Trophoblast cell (in vitro differentiated cells and primary cell): ENCODE measurements around the gene PLCG2.

Experiments used
- DNase-seq, 2 donors: peaks; one replicate each; pipeline ENCODE4 v3.0.0-alpha.2; 2016
- H2AFZ ChIP-seq: 2 replicates; pipeline ENCODE4 v1.6.1; 2013; ENCODE audit warnings: low read length, moderate library complexity, mild to moderate bottlenecking; ENCODE audit not compliant: insufficient read depth, poor library complexity
- H2AK5ac ChIP-seq: 2 replicates; pipeline ENCODE4 v1.6.1; 2013; ENCODE audit warnings: mild to moderate bottlenecking, low read length
- H2BK120ac ChIP-seq: 2 replicates; pipeline ENCODE4 v1.6.1; 2013; ENCODE audit warnings: low read length, mild to moderate bottlenecking, moderate library complexity; ENCODE audit not compliant: insufficient read depth, poor library complexity
- H2BK12ac ChIP-seq: 2 replicates; pipeline ENCODE4 v1.6.1; 2013; ENCODE audit warnings: mild to moderate bottlenecking, low read length, moderate library complexity
- H2BK5ac ChIP-seq: 2 replicates; pipeline ENCODE4 v1.6.1; 2013; ENCODE audit warnings: low read length, low read depth, moderate library complexity, mild to moderate bottlenecking; ENCODE audit not compliant: poor library complexity
- H3K14ac ChIP-seq: 2 replicates; pipeline ENCODE4 v1.6.1; 2013; ENCODE audit warnings: mild to moderate bottlenecking, low read length
- H3K18ac ChIP-seq: 2 replicates; pipeline ENCODE4 v1.6.1; 2013; ENCODE audit warnings: mild to moderate bottlenecking, low read length
- H3K23ac ChIP-seq: 2 replicates; pipeline ENCODE4 v1.6.1; 2013; ENCODE audit warnings: low read length
- H3K27ac ChIP-seq: 2 replicates; pipeline ENCODE4 v1.5.1; 2013; ENCODE audit warnings: low read depth, mild to moderate bottlenecking, inconsistent platforms, low read length, moderate library complexity
- H3K27me3 ChIP-seq: 2 replicates; pipeline ENCODE4 v1.6.1; 2013; ENCODE audit warnings: inconsistent platforms, mild to moderate bottlenecking, low read length, moderate library complexity; ENCODE audit not compliant: insufficient read depth
- H3K36me3 ChIP-seq, 2 experiments: 1 replicate in 1 of 2; 2 replicates in 1 of 2; pipeline ENCODE4 v1.6.1; 2013; ENCODE audit warnings: low read length in 2 of 2, mild to moderate bottlenecking in 2 of 2, moderate library complexity in 1 of 2; ENCODE audit not compliant: insufficient read depth in 2 of 2, control insufficient read depth in 1 of 2
- H3K4ac ChIP-seq: 2 replicates; pipeline ENCODE4 v1.6.1; 2013; ENCODE audit warnings: low read depth, mild to moderate bottlenecking, low read length, moderate library complexity
- H3K4me1 ChIP-seq, 2 experiments: 1 replicate in 1 of 2; 2 replicates in 1 of 2; pipeline ENCODE4 v1.6.1; 2013; ENCODE audit warnings: low read length in 2 of 2, mild to moderate bottlenecking in 2 of 2, moderate library complexity in 1 of 2; ENCODE audit not compliant: insufficient read depth in 2 of 2, control insufficient read depth in 1 of 2
- H3K4me2 ChIP-seq: 2 replicates; pipeline ENCODE4 v1.6.1; 2013; ENCODE audit warnings: inconsistent platforms, mild to moderate bottlenecking, low read length, moderate library complexity
- H3K4me3 ChIP-seq: 2 replicates; pipeline ENCODE4 v1.5.1; 2013; ENCODE audit warnings: mild to moderate bottlenecking, low read depth, low read length, inconsistent platforms
- H3K79me1 ChIP-seq: one replicate; pipeline ENCODE4 v1.6.1; 2013; ENCODE audit warnings: low read length
- H3K79me2 ChIP-seq: 2 replicates; pipeline ENCODE4 v1.6.1; 2013; ENCODE audit warnings: low read length, mild to moderate bottlenecking; ENCODE audit not compliant: control insufficient read depth, insufficient read depth, poor library complexity
- H3K9ac ChIP-seq: 2 replicates; pipeline ENCODE4 v1.6.1; 2013; ENCODE audit warnings: mild to moderate bottlenecking, low read length
- H3K9me3 ChIP-seq: 2 replicates; pipeline ENCODE4 v1.6.1; 2013; ENCODE audit warnings: low read depth, mild to moderate bottlenecking, control low read depth, inconsistent platforms, low read length; ENCODE audit not compliant: insufficient read depth
- H4K12ac ChIP-seq: 2 replicates; pipeline ENCODE4 v1.6.1; 2013; ENCODE audit warnings: low read depth, mild to moderate bottlenecking, low read length, moderate library complexity
- H4K8ac ChIP-seq: 2 replicates; pipeline ENCODE4 v1.6.1; 2013; ENCODE audit warnings: low read depth, mild to moderate bottlenecking, low read length, moderate library complexity
- H4K91ac ChIP-seq: one replicate; pipeline ENCODE4 v1.6.1; 2013; ENCODE audit warnings: low read depth, mild to moderate bottlenecking, low read length, moderate library complexity
- WGBS: extraction: QIAGEN DNeasy Blood & Tissue Kit; methylation state at CpG from one replicate; pipeline ENCODE4 v1.1.7; 2013; ENCODE audit warnings: missing lambda C conversion rate; ENCODE audit not compliant: insufficient read length, insufficient coverage; ENCODE audit errors: extremely low coverage; 5-methylcytosine and 5-hydroxymethylcytosine counted together

Gene PLCG2

GRCh38 chr16:81900014-81900413 is 120.9 kb downstream of the PLCG2 start:
- no peak overlapping the region for H3K27ac ChIP-seq
- no peaks in the 10 kb centered on the region for H3K4me1 ChIP-seq
- no peak overlapping the region for H2AFZ ChIP-seq
- H3K27me3 ChIP-seq, result no peaks in the 10 kb centered on the region
- H3K79me2 ChIP-seq, result no peaks in the 10 kb centered on the region
- H3K4ac ChIP-seq, result no peak overlapping the region
- no peak overlapping the region for H3K4me3 ChIP-seq
- H2BK120ac ChIP-seq, result no peak overlapping the region
- no peak overlapping the region for H2BK12ac ChIP-seq
- no peak overlapping the region for H4K91ac ChIP-seq
- no peaks in the 10 kb centered on the region for H3K79me1 ChIP-seq
- DNase-seq, result no peak
- no peak overlapping the region for H2BK5ac ChIP-seq
- H2AK5ac ChIP-seq, result no peak overlapping the region
- no CpG with 5 or more reads among the region's 3 CpGs for WGBS
- H3K23ac ChIP-seq, result no peak overlapping the region
- no peak overlapping the region for H4K8ac ChIP-seq
- H4K12ac ChIP-seq, result no peak overlapping the region
- H3K9me3 ChIP-seq, result peaks cover 4% of the 10 kb centered on the region
- H3K4me2 ChIP-seq, result no peak overlapping the region
- no peaks in the 10 kb centered on the region for H3K36me3 ChIP-seq
- H3K14ac ChIP-seq, result no peak overlapping the region
- H3K18ac ChIP-seq, result no peak overlapping the region
- H3K9ac ChIP-seq, result no peak overlapping the region

GRCh38 chr16:81900456-81900855 is 121.4 kb downstream of the PLCG2 start:
- Histone ChIP-seq H2BK120ac (no peak overlapping the region), H4K8ac (no peak overlapping the region), H4K12ac (no peak overlapping the region), H2BK12ac (no peak overlapping the region), H3K27ac (no peak overlapping the region), H3K79me2 (no peaks in the 10 kb centered on the region), H2AK5ac (no peak overlapping the region), H2AFZ (no peak overlapping the region), H3K18ac (no peak overlapping the region), H3K79me1 (no peaks in the 10 kb centered on the region), H3K14ac (no peak overlapping the region), H4K91ac (no peak overlapping the region), H3K4me1 (no peaks in the 10 kb centered on the region), H3K4me2 (no peak overlapping the region), H3K23ac (no peak overlapping the region), H3K36me3 (no peaks in the 10 kb centered on the region), H3K9ac (no peak overlapping the region), H3K4ac (no peak overlapping the region), H2BK5ac (no peak overlapping the region), H3K27me3 (no peaks in the 10 kb centered on the region), H3K4me3 (no peak overlapping the region), H3K9me3 (peaks cover 4% of the 10 kb centered on the region)
- no CpG with 5 or more reads among the region's 17 CpGs for WGBS
- DNase-seq, result no peak

- Histone ChIP-seq H2BK5ac (no peak overlapping the region), H2BK12ac (no peak overlapping the region), H3K18ac (no peak overlapping the region), H3K36me3 (no peaks in the 10 kb centered on the region), H4K12ac (no peak overlapping the region), H3K4me1 (no peaks in the 10 kb centered on the region), H2AK5ac (no peak overlapping the region), H4K91ac (no peak overlapping the region), H3K14ac (no peak overlapping the region), H2BK120ac (no peak overlapping the region), H3K27ac (no peak overlapping the region), H3K4ac (no peak overlapping the region), H3K79me1 (no peaks in the 10 kb centered on the region), H3K79me2 (no peaks in the 10 kb centered on the region), H3K9me3 (peaks cover 4% of the 10 kb centered on the region), H2AFZ (no peak overlapping the region), H4K8ac (no peak overlapping the region), H3K27me3 (no peaks in the 10 kb centered on the region), H3K4me3 (no peak overlapping the region), H3K4me2 (no peak overlapping the region), H3K23ac (no peak overlapping the region), H3K9ac (no peak overlapping the region)
- no CpG with 5 or more reads among the region's 6 CpGs for WGBS
- DNase-seq, result peak in 1 of 2 donors; percentile 69
Measured at GRCh38 chr16:81901484-81901883, 122.4 kb downstream of the PLCG2 start.

DNA sequence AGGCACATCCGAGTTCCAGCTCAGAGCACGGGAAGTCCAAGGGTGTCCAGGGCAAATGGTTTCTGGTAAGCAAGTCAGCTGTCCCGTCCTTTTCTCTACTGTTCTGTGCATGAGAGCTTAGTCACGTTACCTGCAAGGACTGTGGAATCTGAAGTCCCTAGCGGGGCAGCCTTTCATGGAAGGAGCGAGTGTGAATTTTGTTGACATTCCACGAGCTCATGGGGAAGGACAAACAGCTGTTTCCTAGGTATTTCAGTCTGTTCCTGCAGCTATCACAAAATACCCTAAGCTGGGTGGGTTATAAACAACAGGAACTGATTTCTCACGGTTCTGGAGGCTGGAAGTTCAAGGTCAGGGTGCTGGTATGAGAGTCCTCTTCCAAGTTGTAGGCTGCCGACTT is 122.9 kb downstream of the PLCG2 start:
- Histone ChIP-seq H4K8ac (no peak overlapping the region), H2AK5ac (no peak overlapping the region), H3K79me1 (no peaks in the 10 kb centered on the region), H3K27me3 (no peaks in the 10 kb centered on the region), H2BK120ac (no peak overlapping the region), H3K79me2 (no peaks in the 10 kb centered on the region), H2BK12ac (no peak overlapping the region), H4K91ac (no peak overlapping the region), H3K4ac (no peak overlapping the region), H3K4me2 (no peak overlapping the region), H3K4me1 (no peaks in the 10 kb centered on the region), H3K9ac (no peak overlapping the region), H4K12ac (no peak overlapping the region), H2BK5ac (no peak overlapping the region), H3K4me3 (no peak overlapping the region), H3K9me3 (peaks cover 4% of the 10 kb centered on the region), H3K14ac (no peak overlapping the region), H3K18ac (no peak overlapping the region), H3K23ac (no peak overlapping the region), H3K36me3 (no peaks in the 10 kb centered on the region), H2AFZ (no peak overlapping the region), H3K27ac (no peak overlapping the region)
- DNase-seq, result peak; percentile 41 to 71
- WGBS, result no CpG with 5 or more reads among the region's 9 CpGs
